H1 (cell line): ENCODE data around the gene MRPS26. TPM values are rescaled to one million over a fixed set of nuclear protein-coding genes. Genes with fewer than 3 reads are reported as not detected.

Source experiments
- CHD2 ChIP-seq: IDR thresholded peaks from 2 replicates; pipeline ENCODE4 v1.6.1; 2012; ENCODE audit warnings: low read length, improper control_type of control experiment
- FOSL1 ChIP-seq: IDR thresholded peaks from 2 replicates; pipeline ENCODE4 v1.6.1; 2011; ENCODE audit warnings: mild to moderate bottlenecking, low read depth, low read length, moderate library complexity; ENCODE audit not compliant: insufficient read depth
- NANOG ChIP-seq: IDR thresholded peaks from 2 replicates; pipeline ENCODE4 v1.6.1; 2011; ENCODE audit warnings: low read length, low read depth, mild to moderate bottlenecking, inconsistent platforms; ENCODE audit not compliant: insufficient read depth, poor library complexity, severe bottlenecking
- SAP30 ChIP-seq: fragments of 300-600 bp; sonication (generic); IDR thresholded peaks from 2 replicates; pipeline ENCODE4 v1.7.1; 2012; ENCODE audit warnings: low read length, moderate library complexity, mild to moderate bottlenecking, inconsistent platforms; ENCODE audit not compliant: insufficient read depth, insufficient replicate concordance
- SP4 ChIP-seq: IDR thresholded peaks from 2 replicates; pipeline ENCODE4 v1.6.1; 2012; ENCODE audit warnings: low read length, inconsistent platforms
- SRF ChIP-seq: IDR thresholded peaks from 2 replicates; pipeline ENCODE4 v1.6.1; 2011; ENCODE audit warnings: mild to moderate bottlenecking, low read depth, low read length, moderate library complexity
- TCF12 ChIP-seq: IDR thresholded peaks from 2 replicates; pipeline ENCODE4 v1.6.1; 2011; ENCODE audit warnings: low read depth, mild to moderate bottlenecking, low read length
- polyA plus RNA-seq, 7 experiments: library from polyadenylated mRNA; depleted of rRNA in 3 of 7; stranded (reverse) in 5 of 7; unstranded in 2 of 7; fragments of >200 nt in 5 of 7; fragments of 200-250 nt in 2 of 7; gene quantifications; 1 replicate in 5 of 7; 2 replicates in 1 of 7; 4 replicates in 1 of 7; pipeline versions ENCODE4 v1.2.1 to v1.2.3, GENCODE V29; 2011 to 2013; ENCODE audit warnings: missing spikeins in 2 of 7, mixed read lengths in 2 of 7
- total RNA-seq: library from RNA; stranded (reverse); fragmentation: NEBNext Ultra II Directional; extraction: Animal tissue kit (Norgen Biotek cat#: 25700); gene quantifications from 2 replicates; pipeline ENCODE4 v1.2.1, GENCODE V29; 2021

MRPS26 gene
- total and polyA plus RNA-seq, 2 of the 8 experiments (the other 6 are each of a cell fraction or from before 2014, with no cell fraction given): 83.6 to 103 TPM

- no peak for TF ChIP-seq SRF
- no peak for TF ChIP-seq NANOG
- TF ChIP-seq CHD2: no peak
- TF ChIP-seq TCF12: no peak
- no peak for TF ChIP-seq SP4
- TF ChIP-seq SAP30: no peak
- TF ChIP-seq FOSL1: no peak
Observed at GRCh38 chr20:3031524-3032147, 14.2 kb upstream of the MRPS26 start (continued).
